IMR-90 (cell line): ENCODE results near the gene CHRM4. TPM values are rescaled to one million over a fixed set of nuclear protein-coding genes. Genes with fewer than 3 reads are reported as not detected.
A peak's percentile ranks its signal among the peaks of the same experiment; 100 is the strongest.

ENCODE experiments used
- ATAC-seq: fragments of 200-7000 bp; cut with Tn5 transposase; 2 replicates; pipeline ENCODE4 v1.9.1; 2020; ENCODE audit warnings: low read depth, mild to moderate bottlenecking, moderate library complexity
- BruUV-seq: library from RNA; stranded (reverse); fragments of 400-500 nt; replicated peaks from 2 replicates; lab custom pipeline; 2021; lab: Mats Ljungman, UMichigan
- CTCF ChIA-PET: fragments of 300-600 bp; formaldehyde crosslinking; extraction: SDS; loops from one replicate; lab custom pipeline; 2021; ENCODE audit warnings: antibody characterized with exemption; lab: Yijun Ruan, JAX
- POLR2A ChIA-PET: fragments of 300-600 bp; sonication (Branson Sonifier 250); formaldehyde crosslinking; loops from one replicate; lab custom pipeline; 2022; ENCODE audit warnings: antibody characterized with exemption; ENCODE audit not compliant: unreplicated experiment; lab: Charles Lee
- DNase-seq: peaks from one replicate; pipeline ENCODE4 v3.0.0; 2013
- H2AFZ ChIP-seq: replicated peaks from 2 replicates; pipeline ENCODE3; 2013; ENCODE audit warnings: low read length, mild to moderate bottlenecking; ENCODE audit not compliant: poor library complexity
- H2AK5ac ChIP-seq: 2 replicates; pipeline ENCODE4 v1.6.1; 2013; ENCODE audit warnings: low read depth, low read length, inconsistent platforms
- H2AK9ac ChIP-seq: replicated peaks from 2 replicates; pipeline ENCODE3; 2013; ENCODE audit warnings: mild to moderate bottlenecking, low read depth, low read length, moderate library complexity; ENCODE audit not compliant: poor library complexity
- H2BK120ac ChIP-seq: 2 replicates; pipeline ENCODE4 v1.6.1; 2013; ENCODE audit warnings: low read depth, low read length, inconsistent platforms
- H2BK15ac ChIP-seq: 3 replicates; pipeline ENCODE4 v1.6.1; 2013; ENCODE audit warnings: low read depth, low read length, inconsistent platforms
- H2BK20ac ChIP-seq: 2 replicates; pipeline ENCODE4 v1.6.1; 2013; ENCODE audit warnings: low read depth, mild to moderate bottlenecking, inconsistent platforms, low read length, moderate library complexity
- H2BK5ac ChIP-seq: 2 replicates; pipeline ENCODE4 v1.6.1; 2013; ENCODE audit warnings: mild to moderate bottlenecking, low read depth, low read length, inconsistent platforms; ENCODE audit not compliant: poor library complexity, severe bottlenecking
- H3K14ac ChIP-seq: replicated peaks from 2 replicates; pipeline ENCODE4 v1.6.1; 2013; ENCODE audit warnings: low read depth, low read length, inconsistent platforms
- H3K18ac ChIP-seq: 2 replicates; pipeline ENCODE4 v1.6.1; 2013; ENCODE audit warnings: low read depth, low read length, control low read depth
- H3K23ac ChIP-seq: 2 replicates; pipeline ENCODE4 v1.6.1; 2013; ENCODE audit warnings: low read depth, low read length, inconsistent platforms
- H3K27ac ChIP-seq: 2 replicates; pipeline ENCODE4 v1.5.1; 2013; ENCODE audit warnings: mild to moderate bottlenecking, control low read depth, low read length; ENCODE audit not compliant: insufficient read depth
- H3K27me3 ChIP-seq: 2 replicates; pipeline ENCODE4 v1.6.1; 2013; ENCODE audit warnings: low read length; ENCODE audit not compliant: control insufficient read depth, insufficient read depth
- H3K36me3 ChIP-seq: 2 replicates; pipeline ENCODE4 v1.6.1; 2013; ENCODE audit warnings: low read length, mixed read lengths; ENCODE audit not compliant: control insufficient read depth, insufficient read depth
- H3K4ac ChIP-seq: 2 replicates; pipeline ENCODE4 v1.6.1; 2013; ENCODE audit warnings: low read depth, low read length, inconsistent platforms
- H3K4me1 ChIP-seq: 2 replicates; pipeline ENCODE4 v1.6.1; 2013; ENCODE audit warnings: low read length, mixed read lengths; ENCODE audit not compliant: control insufficient read depth, insufficient read depth
- H3K4me2 ChIP-seq: 2 replicates; pipeline ENCODE4 v1.6.1; 2013; ENCODE audit warnings: low read depth, mild to moderate bottlenecking, control low read depth, low read length, moderate library complexity
- H3K4me3 ChIP-seq: 2 replicates; pipeline ENCODE4 v1.5.1; 2013; ENCODE audit warnings: low read depth, mild to moderate bottlenecking, control low read depth, low read length, moderate library complexity; ENCODE audit not compliant: insufficient read depth
- H3K56ac ChIP-seq: 2 replicates; pipeline ENCODE4 v1.6.1; 2013; ENCODE audit warnings: low read length, inconsistent platforms; ENCODE audit not compliant: insufficient read depth; ENCODE audit errors: extremely low read depth
- H3K79me1 ChIP-seq, 2 experiments: 2 replicates each; pipeline ENCODE4 v1.6.1; 2013; ENCODE audit warnings: low read length in 2 of 2, inconsistent platforms in 1 of 2, low read depth in 1 of 2
- H3K9ac ChIP-seq: 2 replicates; pipeline ENCODE4 v1.6.1; 2013; ENCODE audit warnings: low read depth, low read length, control low read depth
- H3K9me1 ChIP-seq: 2 replicates; pipeline ENCODE4 v1.6.1; 2013; ENCODE audit warnings: low read length, inconsistent platforms; ENCODE audit not compliant: insufficient read depth
- H3K9me3 ChIP-seq: 2 replicates; pipeline ENCODE4 v1.6.1; 2013; ENCODE audit warnings: low read length; ENCODE audit not compliant: control insufficient read depth, insufficient read depth
- H4K20me1 ChIP-seq: 2 replicates; pipeline ENCODE4 v1.6.1; 2013; ENCODE audit warnings: low read length, inconsistent platforms; ENCODE audit not compliant: insufficient read depth
- H4K5ac ChIP-seq: 2 replicates; pipeline ENCODE4 v1.6.1; 2013; ENCODE audit warnings: mild to moderate bottlenecking, low read depth, low read length, control low read depth
- H4K8ac ChIP-seq, 2 experiments: 2 replicates each; pipeline ENCODE4 v1.6.1; 2013; ENCODE audit warnings: low read depth in 2 of 2, low read length in 2 of 2, control low read depth in 1 of 2, inconsistent platforms in 1 of 2
- H4K91ac ChIP-seq: 2 replicates; pipeline ENCODE4 v1.6.1; 2013; ENCODE audit warnings: low read depth, low read length, inconsistent platforms; ENCODE audit not compliant: insufficient read depth
- BHLHE40 ChIP-seq: fragments of 150-350 bp; IDR thresholded peaks from 2 replicates; pipeline ENCODE4 v1.6.1; 2016; ENCODE audit warnings: mild to moderate bottlenecking, low read depth, low read length
- CHD1 ChIP-seq: IDR thresholded peaks from 2 replicates; pipeline ENCODE4 v1.6.1; 2012; ENCODE audit warnings: low read depth, low read length, improper control_type of control experiment
- WGBS, 2 experiments: methylation state at CpG; one replicate each; pipeline versions ENCODE4 v1.1.5 to v1.1.7; 2013; ENCODE audit warnings: missing lambda C conversion rate in 2 of 2; ENCODE audit not compliant: insufficient read length in 1 of 2; ENCODE audit errors: extremely low coverage in 2 of 2; 5-methylcytosine and 5-hydroxymethylcytosine counted together
- dilution Hi-C: fragments of 300-500 bp; cut with HindIII; formaldehyde crosslinking; loops from one replicate; pipeline ENCODE4 v1.14.3; 2018; ENCODE audit warnings: low sequenced_read_pairs; ENCODE audit not compliant: unreplicated experiment
- in situ Hi-C: fragments of 300-500 bp; cut with MboI; formaldehyde crosslinking; loops from 3 replicates; pipeline ENCODE4 v1.14.3; 2019; ENCODE audit warnings: low sequenced_read_pairs, inconsistent platforms, mixed read lengths
- intact Hi-C: fragments of 100-400 bp; cut with micrococcal nuclease; formaldehyde crosslinking; loops from 2 replicates; pipeline ENCODE4 v1.10.0; 2022
- polyA plus RNA-seq, 3 experiments: library from polyadenylated mRNA; depleted of rRNA; stranded (reverse); fragments of >200 nt; gene quantifications; 2 replicates each; pipeline ENCODE4 v1.2.3, GENCODE V29; 2012; ENCODE audit warnings: low replicate concordance in 1 of 3
- total RNA-seq: library from RNA; depleted of rRNA; stranded (reverse); fragments of >200 nt; gene quantifications from 2 replicates; pipeline ENCODE4 v1.2.3, GENCODE V29; 2012

Gene CHRM4
- total and polyA plus RNA-seq, 2 of the 4 experiments (the other 2 are of a cell fraction) = 0.09 to 0.18 TPM

DNA sequence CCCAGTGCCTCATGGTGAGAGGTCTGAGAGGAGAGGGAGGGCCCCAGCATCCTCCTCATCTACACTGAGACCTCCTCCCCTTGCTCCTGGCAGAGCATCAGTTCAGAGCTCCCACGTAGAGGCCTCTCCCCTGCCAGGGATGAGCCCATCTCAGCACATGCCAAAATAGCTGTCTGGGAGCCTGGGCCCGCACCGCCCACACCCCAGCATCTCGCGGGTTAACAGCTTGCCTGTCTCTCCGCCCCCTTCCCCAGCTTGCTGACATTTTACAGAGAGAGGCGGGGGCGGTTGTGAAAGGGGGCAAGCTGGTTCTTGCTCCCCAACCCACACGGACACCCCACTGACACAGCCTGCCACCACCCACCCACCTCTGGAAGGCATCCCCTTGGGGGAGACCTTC is 37.9 kb downstream of the CHRM4 start:
- no peak overlapping the region; the same call in 1 of the 2 replicates for H4K5ac ChIP-seq
- in situ Hi-C loops (no loop called here), intact Hi-C loops (loop anchor here (1.0 kb wide), 1 partner anchor 16 kb away; no protein-coding TSS in a partner anchor), dilution Hi-C loops (no loop called here)
- H4K91ac ChIP-seq = no peak overlapping the region
- no peak overlapping the region for H3K4me2 ChIP-seq
- H2BK5ac ChIP-seq = no peak overlapping the region
- H2AK9ac ChIP-seq = no peak overlapping the region
- no peaks in the 10 kb centered on the region for H3K9me3 ChIP-seq
- no peak overlapping the region for H3K14ac ChIP-seq
- ChIA-PET CTCF (interaction anchor here (0.6 kb wide), 1 partner anchor 1311 kb away, joined by 3 read pairs; no protein-coding TSS in a partner anchor), POLR2A (no interaction called here)
- no peak overlapping the region for H3K18ac ChIP-seq
- H2BK15ac ChIP-seq = no peak overlapping the region
- H3K27me3 ChIP-seq = no peaks in the 10 kb centered on the region
- no peak overlapping the region for H2BK120ac ChIP-seq
- ATAC-seq (peak; percentile 25), DNase-seq (peak; percentile 50)
- H2BK20ac ChIP-seq = no peak overlapping the region
- H4K20me1 ChIP-seq = peaks cover 30% of the 10 kb centered on the region
- H3K9ac ChIP-seq = no peak overlapping the region
- no peak overlapping the region for H3K27ac ChIP-seq
- no peak overlapping the region for H4K8ac ChIP-seq
- no peak for TF ChIP-seq CHD1
- TF ChIP-seq BHLHE40 = 0 out of 2 replicates have a peak, but pooled peaks have one; percentile 26
- no peak overlapping the region for H3K56ac ChIP-seq
- no TSS peak for BruUV-seq
- peak overlapping the region; percentile 23; the same call in 1 of the 2 replicates for H2AK5ac ChIP-seq
- H2AFZ ChIP-seq = no peak overlapping the region
- no peak overlapping the region for H3K4ac ChIP-seq
- peaks cover 8% of the 10 kb centered on the region for H3K9me1 ChIP-seq
- H3K36me3 ChIP-seq = no peaks in the 10 kb centered on the region
- peaks cover 31 to 89% of the 10 kb centered on the region in 2 experiments for H3K79me1 ChIP-seq
- H3K23ac ChIP-seq = no peak overlapping the region
- no CpG with 5 or more reads among the region's 9 CpGs for WGBS, 2 experiments
- H3K4me3 ChIP-seq = no peak overlapping the region
- H3K4me1 ChIP-seq = peaks cover 14% of the 10 kb centered on the region
